Parathyroid adenoma (tissue), 2 donors: Measurements from ENCODE around the gene COL4A2.
A peak's percentile ranks its signal among the peaks of the same experiment; 100 is the strongest.
"Not testable (repeated sequence)": the region's sequence is repeated elsewhere in the genome, so short reads cannot be mapped to it uniquely, and the experiment has no call there.

Source experiments
- H2AFZ ChIP-seq: fragments of 300-600 bp; sonication (generic); one replicate; pipeline ENCODE4 v1.7.0; 2017; ENCODE audit warnings: antibody characterized with exemption, mild to moderate bottlenecking
- H3K27ac ChIP-seq: fragments of 300-600 bp; sonication (generic); one replicate; pipeline ENCODE4 v1.7.0; 2017
- H3K27me3 ChIP-seq: fragments of 300-600 bp; sonication (generic); one replicate; pipeline ENCODE4 v1.7.0; 2017; ENCODE audit warnings: low read length; ENCODE audit not compliant: control insufficient read depth, insufficient read depth
- H3K36me3 ChIP-seq: fragments of 300-600 bp; sonication (generic); one replicate; pipeline ENCODE4 v1.7.0; 2017; ENCODE audit warnings: low read length; ENCODE audit not compliant: control insufficient read depth, insufficient read depth
- H3K4me1 ChIP-seq: fragments of 300-600 bp; sonication (generic); one replicate; pipeline ENCODE4 v1.7.0; 2017; ENCODE audit warnings: control low read depth
- H3K4me2 ChIP-seq: fragments of 300-600 bp; sonication (generic); one replicate; pipeline ENCODE4 v1.7.0; 2017; ENCODE audit warnings: low read length
- H3K4me3 ChIP-seq: fragments of 300-600 bp; sonication (generic); one replicate; pipeline ENCODE4 v1.7.0; 2017; ENCODE audit warnings: low read depth, low read length
- H3K79me2 ChIP-seq: fragments of 300-600 bp; sonication (generic); one replicate; pipeline ENCODE4 v1.7.0; 2017; ENCODE audit warnings: control low read depth
- H3K9ac ChIP-seq: fragments of 300-600 bp; sonication (generic); one replicate; pipeline ENCODE4 v1.7.0; 2017; ENCODE audit warnings: mild to moderate bottlenecking
- H3K9me3 ChIP-seq: fragments of 300-600 bp; sonication (generic); one replicate; pipeline ENCODE4 v1.7.0; 2017; ENCODE audit warnings: low read length; ENCODE audit not compliant: control insufficient read depth
- TF ChIP-seq, protein P1 (sequence below): fragments of 300-600 bp; sonication (generic); IDR thresholded peaks from one replicate; pipeline ENCODE4 v1.7.0; 2017; ENCODE audit warnings: antibody characterized with exemption, mild to moderate bottlenecking
- donor health status: primary hyperparathyroidism.

COL4A2 gene

DNA sequence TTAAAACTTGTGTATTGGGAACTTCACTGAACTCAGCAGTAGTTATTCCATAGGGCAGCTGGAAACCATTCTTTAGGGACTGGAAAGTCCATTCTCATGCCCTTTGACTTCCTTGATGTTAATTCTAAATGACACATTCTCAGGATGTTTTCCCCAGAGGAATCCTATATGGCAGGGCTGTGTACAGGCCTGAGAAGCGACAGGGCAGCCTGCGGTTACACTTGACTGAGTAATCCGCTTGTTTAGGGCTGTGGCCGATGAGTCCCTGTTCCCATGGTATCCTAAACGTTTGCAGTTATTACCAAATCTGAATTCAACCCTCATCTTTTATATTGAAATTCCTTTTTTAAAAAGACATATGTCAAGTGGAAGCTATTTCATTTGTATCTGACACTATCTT is 83.5 kb downstream of the COL4A2 start:
- no peak overlapping the region for H3K9ac ChIP-seq
- H3K27me3 ChIP-seq: no peaks in the 10 kb centered on the region
- no peak overlapping the region for H3K4me3 ChIP-seq
- no peak overlapping the region for H3K4me2 ChIP-seq
- H3K4me1 ChIP-seq: peaks cover 8% of the 10 kb centered on the region
- TF ChIP-seq, protein P1, sequence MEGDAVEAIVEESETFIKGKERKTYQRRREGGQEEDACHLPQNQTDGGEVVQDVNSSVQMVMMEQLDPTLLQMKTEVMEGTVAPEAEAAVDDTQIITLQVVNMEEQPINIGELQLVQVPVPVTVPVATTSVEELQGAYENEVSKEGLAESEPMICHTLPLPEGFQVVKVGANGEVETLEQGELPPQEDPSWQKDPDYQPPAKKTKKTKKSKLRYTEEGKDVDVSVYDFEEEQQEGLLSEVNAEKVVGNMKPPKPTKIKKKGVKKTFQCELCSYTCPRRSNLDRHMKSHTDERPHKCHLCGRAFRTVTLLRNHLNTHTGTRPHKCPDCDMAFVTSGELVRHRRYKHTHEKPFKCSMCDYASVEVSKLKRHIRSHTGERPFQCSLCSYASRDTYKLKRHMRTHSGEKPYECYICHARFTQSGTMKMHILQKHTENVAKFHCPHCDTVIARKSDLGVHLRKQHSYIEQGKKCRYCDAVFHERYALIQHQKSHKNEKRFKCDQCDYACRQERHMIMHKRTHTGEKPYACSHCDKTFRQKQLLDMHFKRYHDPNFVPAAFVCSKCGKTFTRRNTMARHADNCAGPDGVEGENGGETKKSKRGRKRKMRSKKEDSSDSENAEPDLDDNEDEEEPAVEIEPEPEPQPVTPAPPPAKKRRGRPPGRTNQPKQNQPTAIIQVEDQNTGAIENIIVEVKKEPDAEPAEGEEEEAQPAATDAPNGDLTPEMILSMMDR: no peak
- no peak overlapping the region for H2AFZ ChIP-seq
- H3K36me3 ChIP-seq: no peaks in the 10 kb centered on the region
- H3K79me2 ChIP-seq: no peaks in the 10 kb centered on the region
- peak overlapping the region; percentile 47 for H3K27ac ChIP-seq
- no peaks in the 10 kb centered on the region for H3K9me3 ChIP-seq

DNA sequence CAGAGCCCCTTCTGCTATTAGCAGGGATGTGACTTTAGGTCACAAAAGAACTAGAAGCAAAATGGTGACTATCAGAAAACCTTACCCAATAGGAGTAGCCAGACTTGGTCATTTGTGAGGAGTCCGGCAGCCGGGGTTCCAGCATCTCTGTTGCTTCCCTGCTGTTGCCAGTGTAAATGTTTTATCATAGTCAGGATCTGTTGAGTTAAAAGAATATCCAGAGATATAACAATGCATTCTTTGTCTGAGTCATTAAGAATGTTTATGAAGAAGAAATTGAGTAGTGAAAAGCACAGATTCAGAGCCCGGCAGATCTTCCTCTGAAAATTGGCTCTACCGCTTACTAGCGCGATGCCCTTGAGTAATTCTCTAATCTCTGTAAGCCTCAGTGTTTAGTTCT is 84.2 kb downstream of the COL4A2 start:
- H3K4me1 ChIP-seq: peaks cover 8% of the 10 kb centered on the region
- H3K9ac ChIP-seq: no peak overlapping the region
- no peaks in the 10 kb centered on the region for H3K9me3 ChIP-seq
- no peak overlapping the region for H3K4me3 ChIP-seq
- no peaks in the 10 kb centered on the region for H3K36me3 ChIP-seq
- H3K4me2 ChIP-seq: no peak overlapping the region
- H3K79me2 ChIP-seq: no peaks in the 10 kb centered on the region
- TF ChIP-seq, protein P1: no peak
- H3K27me3 ChIP-seq: no peaks in the 10 kb centered on the region
- H3K27ac ChIP-seq: peak overlapping the region; percentile 47
- H2AFZ ChIP-seq: no peak overlapping the region

DNA sequence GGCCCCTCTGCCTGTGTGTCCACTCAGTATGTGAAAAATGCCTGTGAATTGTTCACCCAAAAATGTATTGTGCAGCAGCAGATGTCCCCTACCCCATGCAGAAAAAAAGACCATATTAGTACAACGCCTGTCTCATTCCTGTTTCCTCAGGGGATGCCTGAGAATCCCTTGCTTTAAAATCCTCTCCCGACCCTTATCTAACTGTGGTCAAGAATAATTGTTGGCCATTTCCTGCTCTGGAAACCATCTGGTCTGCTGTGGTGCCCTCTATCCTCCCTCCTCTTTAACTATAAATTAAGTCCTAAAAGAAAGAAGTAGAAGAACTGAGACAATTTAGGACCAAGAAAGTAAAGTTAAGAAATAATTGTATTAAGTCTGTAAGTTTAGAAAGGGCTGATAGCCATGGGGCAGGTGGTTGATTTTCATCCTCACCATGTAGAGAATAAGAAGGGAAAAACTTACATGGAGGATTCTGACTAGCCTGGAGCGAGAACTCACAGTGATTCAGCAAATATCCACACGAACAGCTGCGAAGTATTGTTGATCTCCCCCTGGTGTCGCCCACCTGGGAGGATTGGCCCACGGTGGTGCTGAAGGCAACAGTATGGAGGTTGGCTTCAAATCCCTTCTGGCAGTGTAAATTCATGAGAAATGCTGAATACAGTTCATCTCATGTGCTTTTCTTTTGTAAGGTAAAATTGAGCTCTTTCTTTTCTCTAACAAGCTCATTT is 85.6 kb downstream of the COL4A2 start:
- H3K4me1 ChIP-seq: peaks cover 6% of the 10 kb centered on the region

DNA sequence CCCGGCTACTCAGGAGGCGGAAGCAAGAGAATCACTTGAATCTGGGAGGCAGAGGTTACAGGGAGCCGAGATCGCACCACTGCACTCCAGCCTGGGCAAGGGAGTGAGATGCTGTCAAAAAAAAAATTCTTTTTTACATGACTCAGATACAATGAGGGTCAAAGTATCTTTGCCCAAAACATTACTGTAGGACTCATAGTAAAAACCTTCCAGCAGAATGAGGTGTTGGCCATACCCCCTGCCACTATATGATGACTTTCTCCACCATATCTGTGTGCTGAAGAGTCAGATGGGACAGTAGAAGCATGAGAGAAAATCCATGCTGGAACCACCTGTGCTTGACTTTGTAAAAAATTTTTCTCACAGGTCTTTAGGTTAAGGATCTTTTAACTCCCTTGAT is 86.7 kb downstream of the COL4A2 start:
- Histone ChIP-seq H3K27me3 (no peaks in the 10 kb centered on the region), H3K4me2 (no peak overlapping the region), H3K9ac (no peak overlapping the region), H3K79me2 (no peaks in the 10 kb centered on the region), H3K27ac (no peak overlapping the region), H3K4me1 (no peaks in the 10 kb centered on the region), H3K36me3 (no peaks in the 10 kb centered on the region), H2AFZ (no peak overlapping the region), H3K4me3 (no peak overlapping the region), H3K9me3 (no peaks in the 10 kb centered on the region)
- TF ChIP-seq, protein P1: no peak

More for the DNA sequence above, 85.6 kb downstream of the COL4A2 start:
- H3K4me2 ChIP-seq: no peak overlapping the region
- no peaks in the 10 kb centered on the region for H3K9me3 ChIP-seq
- H3K9ac ChIP-seq: no peak overlapping the region
- TF ChIP-seq, protein P1: no peak
- H3K79me2 ChIP-seq: no peaks in the 10 kb centered on the region
- H3K27me3 ChIP-seq: no peaks in the 10 kb centered on the region
- no peak overlapping the region for H3K4me3 ChIP-seq
- H3K36me3 ChIP-seq: no peaks in the 10 kb centered on the region
- H3K27ac ChIP-seq: no peak overlapping the region
- H2AFZ ChIP-seq: no peak overlapping the region

DNA sequence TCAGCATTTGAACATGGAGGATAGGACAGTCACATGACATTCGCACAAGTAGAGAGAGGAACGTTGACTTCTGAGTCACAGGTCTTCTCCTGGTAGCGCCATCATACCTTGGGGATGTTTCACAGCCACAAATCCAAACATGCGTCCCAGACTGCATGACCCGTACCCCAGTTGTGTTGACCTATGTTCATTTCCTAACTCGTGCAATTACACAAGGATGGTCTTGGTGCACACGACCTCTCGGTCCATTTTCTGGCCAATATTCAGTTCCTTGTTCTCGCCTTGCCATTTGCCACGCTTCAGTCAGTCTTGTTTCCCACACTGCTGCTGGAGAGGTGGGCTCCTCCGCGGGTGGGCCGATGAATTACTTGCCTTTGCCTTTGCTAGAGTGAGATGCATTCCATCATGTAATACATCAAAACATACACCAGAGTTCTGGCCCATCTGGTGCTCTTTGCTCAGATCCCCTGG is 87.3 kb downstream of the COL4A2 start:
- Histone ChIP-seq H3K27ac (no peak overlapping the region), H3K36me3 (no peaks in the 10 kb centered on the region), H2AFZ (no peak overlapping the region), H3K9me3 (no peaks in the 10 kb centered on the region), H3K4me2 (no peak overlapping the region), H3K9ac (no peak overlapping the region), H3K79me2 (no peaks in the 10 kb centered on the region), H3K4me3 (no peak overlapping the region), H3K27me3 (no peaks in the 10 kb centered on the region), H3K4me1 (peaks cover 2% of the 10 kb centered on the region)
- TF ChIP-seq, protein P1: no peak

DNA sequence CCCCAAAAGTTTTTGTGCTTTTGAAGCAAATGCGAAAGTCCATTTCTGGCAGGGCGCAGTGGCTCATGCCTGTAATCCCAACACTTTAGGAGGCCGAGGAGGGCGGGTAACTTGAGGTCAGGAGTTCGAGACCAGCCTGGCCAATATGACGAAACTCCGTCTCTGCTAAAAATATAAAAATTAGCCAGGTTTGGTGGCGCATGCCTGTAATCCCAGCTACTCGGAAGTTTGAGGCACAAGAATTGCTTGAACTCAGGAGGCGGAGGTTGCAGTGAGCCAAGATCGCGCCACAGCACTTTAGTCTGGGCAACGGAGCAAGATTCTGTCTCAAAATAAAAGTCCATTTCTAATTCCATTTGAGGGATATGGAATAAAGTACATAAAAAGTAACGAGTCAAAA is 88.5 kb downstream of the COL4A2 start:
- not testable (repeated sequence) for H3K4me1 ChIP-seq, H3K9me3 ChIP-seq, H3K4me3 ChIP-seq, H2AFZ ChIP-seq, H3K9ac ChIP-seq, H3K79me2 ChIP-seq, H3K36me3 ChIP-seq, H3K27ac ChIP-seq, H3K27me3 ChIP-seq, H3K4me2 ChIP-seq
